DND-41 (cell line): ENCODE measurements around the gene DYNC1LI2.

ENCODE experiments used
- EZH2 ChIP-seq: IDR thresholded peaks from 3 replicates; pipeline ENCODE4 v1.6.1; 2012; ENCODE audit warnings: borderline replicate concordance, low read depth, mild to moderate bottlenecking, moderate library complexity, low read length, inconsistent platforms; ENCODE audit not compliant: severe bottlenecking
- TF ChIP-seq, protein P1 (sequence below): IDR thresholded peaks from 2 replicates; pipeline ENCODE4 v1.5.1; 2012; ENCODE audit warnings: borderline replicate concordance, low read length, moderate library complexity, mild to moderate bottlenecking; ENCODE audit not compliant: poor library complexity, severe bottlenecking; ENCODE audit errors: extremely low read depth

DNA sequence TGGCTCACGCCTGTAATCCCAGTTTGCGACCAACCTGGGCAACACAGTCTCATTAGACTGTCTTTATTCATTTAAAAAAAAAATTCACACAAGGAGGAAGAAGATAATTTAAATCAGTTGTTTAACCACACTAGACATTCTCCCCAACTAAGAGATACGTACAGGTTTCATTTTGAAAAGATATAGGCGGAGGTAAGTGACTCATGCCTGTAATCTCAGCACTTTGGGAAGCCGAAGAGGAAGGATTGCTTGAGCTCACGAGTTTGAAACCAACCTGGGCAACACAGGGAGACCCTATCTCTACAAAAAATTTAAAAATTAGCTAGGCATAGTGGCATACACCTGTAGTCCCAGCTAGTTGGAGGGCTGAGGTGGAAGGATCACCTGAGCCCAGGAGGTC is 60.2 kb downstream of the DYNC1LI2 start:
- TF ChIP-seq, protein P1, sequence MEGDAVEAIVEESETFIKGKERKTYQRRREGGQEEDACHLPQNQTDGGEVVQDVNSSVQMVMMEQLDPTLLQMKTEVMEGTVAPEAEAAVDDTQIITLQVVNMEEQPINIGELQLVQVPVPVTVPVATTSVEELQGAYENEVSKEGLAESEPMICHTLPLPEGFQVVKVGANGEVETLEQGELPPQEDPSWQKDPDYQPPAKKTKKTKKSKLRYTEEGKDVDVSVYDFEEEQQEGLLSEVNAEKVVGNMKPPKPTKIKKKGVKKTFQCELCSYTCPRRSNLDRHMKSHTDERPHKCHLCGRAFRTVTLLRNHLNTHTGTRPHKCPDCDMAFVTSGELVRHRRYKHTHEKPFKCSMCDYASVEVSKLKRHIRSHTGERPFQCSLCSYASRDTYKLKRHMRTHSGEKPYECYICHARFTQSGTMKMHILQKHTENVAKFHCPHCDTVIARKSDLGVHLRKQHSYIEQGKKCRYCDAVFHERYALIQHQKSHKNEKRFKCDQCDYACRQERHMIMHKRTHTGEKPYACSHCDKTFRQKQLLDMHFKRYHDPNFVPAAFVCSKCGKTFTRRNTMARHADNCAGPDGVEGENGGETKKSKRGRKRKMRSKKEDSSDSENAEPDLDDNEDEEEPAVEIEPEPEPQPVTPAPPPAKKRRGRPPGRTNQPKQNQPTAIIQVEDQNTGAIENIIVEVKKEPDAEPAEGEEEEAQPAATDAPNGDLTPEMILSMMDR: no peak
- no peak for TF ChIP-seq EZH2
